Placental epithelial cell (primary cell): ENCODE results near the gene FBXW11. TPM values are rescaled to one million over a fixed set of nuclear protein-coding genes. Genes with fewer than 3 reads are reported as not detected.

Experiments
- total RNA-seq: library from RNA; depleted of rRNA; stranded (reverse); fragments of >200 nt; gene quantifications from 2 replicates; pipeline ENCODE4 v1.2.3, GENCODE V29; 2012

FBXW11 gene
- total RNA-seq: 54.6 and 59.6 TPM in 2 replicates

GRCh38 chr5:172006321-172007174, at the start of gene FBXW11:
FBXW11 (minus strand) TSS chr5:172006638; CDS start chr5:172006502, 136 bp downstream.

Other genes with a start within 250 kb of the FBXW11 start
- not detected in 2 replicates for gene SMIM23, start 220.8 kb downstream of the FBXW11 start, total RNA-seq
- gene STK10, start 181.6 kb upstream of the FBXW11 start, total RNA-seq: 43.6 and 74.0 TPM in 2 replicates
- not detected in 2 replicates for gene EFCAB9, start 187.5 kb upstream of the FBXW11 start, total RNA-seq